ELR (cell line): ENCODE measurements around the gene PLA2G15.

Experiments
- DNase-seq: peaks from one replicate; pipeline ENCODE4 v3.0.0-alpha.2; 2015; ENCODE audit warnings: low read depth

The PLA2G15 gene, protein sequence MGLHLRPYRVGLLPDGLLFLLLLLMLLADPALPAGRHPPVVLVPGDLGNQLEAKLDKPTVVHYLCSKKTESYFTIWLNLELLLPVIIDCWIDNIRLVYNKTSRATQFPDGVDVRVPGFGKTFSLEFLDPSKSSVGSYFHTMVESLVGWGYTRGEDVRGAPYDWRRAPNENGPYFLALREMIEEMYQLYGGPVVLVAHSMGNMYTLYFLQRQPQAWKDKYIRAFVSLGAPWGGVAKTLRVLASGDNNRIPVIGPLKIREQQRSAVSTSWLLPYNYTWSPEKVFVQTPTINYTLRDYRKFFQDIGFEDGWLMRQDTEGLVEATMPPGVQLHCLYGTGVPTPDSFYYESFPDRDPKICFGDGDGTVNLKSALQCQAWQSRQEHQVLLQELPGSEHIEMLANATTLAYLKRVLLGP

DNA sequence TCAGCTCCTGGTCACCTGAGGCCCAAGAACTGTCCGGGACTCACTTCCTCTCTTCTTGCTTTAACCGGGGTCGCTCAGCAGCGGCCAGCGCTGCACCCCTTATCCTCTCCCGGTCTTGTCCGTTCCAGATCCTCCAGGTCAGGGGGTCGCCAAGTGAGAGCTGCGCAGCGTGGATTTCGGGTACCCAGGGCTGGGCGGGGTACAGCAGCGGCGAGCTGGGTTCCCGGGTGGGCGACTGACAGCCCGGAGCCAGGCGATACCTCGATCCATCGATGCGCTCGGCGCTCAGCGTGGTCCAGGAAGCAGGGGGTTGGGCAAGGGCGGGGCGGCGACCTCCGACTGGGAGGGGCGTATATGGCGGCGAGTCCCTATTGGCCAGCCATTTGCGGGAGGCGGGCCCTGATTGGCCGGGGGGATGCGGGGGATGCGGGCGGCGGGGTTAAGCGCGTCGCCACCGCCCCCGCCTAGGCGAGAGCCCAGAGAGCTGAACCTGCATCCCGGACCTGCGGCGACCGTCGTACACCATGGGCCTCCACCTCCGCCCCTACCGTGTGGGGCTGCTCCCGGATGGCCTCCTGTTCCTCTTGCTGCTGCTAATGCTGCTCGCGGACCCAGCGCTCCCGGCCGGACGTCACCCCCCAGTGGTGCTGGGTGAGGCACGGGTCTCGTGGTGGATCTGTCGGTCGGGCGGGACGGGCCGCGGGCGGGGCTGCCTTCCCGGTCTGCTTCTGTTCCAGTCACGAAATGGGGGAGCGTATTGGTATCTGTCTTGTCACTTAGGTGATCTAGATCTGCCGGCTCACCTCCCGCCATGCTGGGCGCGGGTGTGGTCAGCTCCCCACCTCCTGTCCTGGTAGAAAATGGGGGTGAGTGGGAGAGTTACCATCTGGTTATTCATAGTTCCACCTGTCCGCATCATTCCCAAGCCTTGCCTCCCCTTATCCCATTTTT, at the start of gene PLA2G15:
TSS of gene PLA2G15 (plus strand) at position 471 of the 951 bp plus-strand sequence. CDS start at position 525, 54 bp downstream.
- DNase-seq: peak; percentile 96

DNA sequence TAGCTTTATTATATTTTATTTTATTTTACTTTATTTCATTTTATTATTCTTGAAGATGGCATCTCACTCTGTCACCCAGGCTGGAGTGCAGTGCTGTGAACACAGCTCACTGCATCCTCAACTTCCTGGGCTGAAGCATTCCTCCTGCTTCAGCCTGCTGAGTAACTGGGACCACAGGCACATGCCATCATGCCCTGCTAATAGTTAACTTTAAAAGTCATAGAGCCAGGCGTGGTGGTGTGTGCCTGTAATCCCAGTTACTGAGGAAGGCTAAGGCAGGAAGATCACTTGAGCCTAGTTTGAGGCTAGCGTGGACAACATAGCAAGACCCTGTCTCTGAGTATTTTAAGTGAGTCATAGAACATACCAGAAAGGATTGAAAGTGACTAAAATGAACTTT, 47.9 kb upstream of the PLA2G15 start:
- DNase-seq: peak; percentile 54

DNA sequence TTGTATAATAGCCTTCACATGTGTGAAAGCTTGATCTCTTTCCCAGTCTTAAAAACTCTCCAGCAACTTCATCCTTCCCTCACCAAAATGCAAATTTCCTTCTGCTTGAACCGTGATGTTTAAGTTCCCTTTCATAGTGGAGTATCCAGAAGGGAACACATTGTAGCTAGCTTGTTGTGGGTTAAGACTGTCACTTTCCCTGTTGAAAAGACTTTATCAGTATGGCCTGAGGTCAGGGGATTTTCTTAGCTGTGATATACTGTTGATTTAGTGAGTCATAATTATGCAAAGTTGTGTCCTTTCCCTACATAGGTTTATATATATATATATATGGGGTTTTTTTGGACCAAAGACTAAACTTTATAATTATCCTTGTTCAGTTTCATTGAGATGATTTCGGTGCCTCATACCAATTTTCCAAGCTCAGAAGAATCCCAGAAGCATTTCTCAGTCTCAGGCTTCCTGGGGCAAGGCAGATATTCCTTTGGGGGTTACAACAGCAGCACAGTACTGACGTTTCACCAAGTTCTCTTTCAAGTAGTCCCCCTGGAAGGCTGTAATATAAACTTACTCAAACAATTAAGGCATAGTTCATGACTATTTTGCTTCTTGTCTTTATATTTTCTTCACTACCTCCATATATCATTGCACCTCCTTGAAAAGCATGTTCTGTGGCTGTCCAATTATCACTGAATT, 44.9 kb upstream of the PLA2G15 start:
- DNase-seq: peak; percentile 54

DNA sequence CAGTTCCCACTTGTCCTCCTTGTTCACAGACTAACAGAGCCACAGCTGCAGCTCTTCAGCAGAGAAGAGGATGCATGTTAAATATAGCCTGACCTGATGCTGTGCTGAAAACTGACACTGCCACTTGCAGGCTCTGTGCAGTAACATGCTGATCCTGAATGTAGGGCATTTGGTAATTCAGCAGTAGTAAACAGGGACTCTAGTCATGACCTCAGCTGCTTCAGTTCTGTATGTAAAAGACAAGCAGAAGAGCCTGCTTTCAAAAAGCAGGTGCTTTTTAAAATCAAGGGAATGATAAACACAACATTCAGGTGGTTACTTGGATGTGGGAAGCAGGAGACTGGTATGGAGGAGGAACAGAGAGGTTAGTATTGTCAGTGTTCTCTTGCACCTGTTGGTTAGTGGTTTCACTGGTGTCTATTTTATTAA, 43.1 kb upstream of the PLA2G15 start:
- no peak for DNase-seq

DNA sequence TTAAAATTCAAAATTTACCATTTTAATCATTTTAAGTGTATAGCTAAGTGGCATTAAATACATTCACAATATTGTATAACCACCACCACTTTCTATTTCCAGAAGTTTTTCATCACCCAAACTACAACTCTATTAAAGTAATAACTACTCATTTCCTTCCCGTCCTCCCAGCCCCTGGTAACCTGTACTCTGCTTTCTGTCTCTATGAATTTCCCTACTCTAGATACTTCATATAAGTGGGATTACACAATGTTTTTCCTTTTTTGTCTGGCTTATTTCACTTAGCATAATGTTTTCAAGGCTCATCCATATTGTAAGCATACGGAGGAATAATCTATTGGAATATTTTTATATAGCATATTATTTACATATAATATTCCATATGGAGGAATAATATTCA, 38.9 kb upstream of the PLA2G15 start:
- no peak for DNase-seq

DNA sequence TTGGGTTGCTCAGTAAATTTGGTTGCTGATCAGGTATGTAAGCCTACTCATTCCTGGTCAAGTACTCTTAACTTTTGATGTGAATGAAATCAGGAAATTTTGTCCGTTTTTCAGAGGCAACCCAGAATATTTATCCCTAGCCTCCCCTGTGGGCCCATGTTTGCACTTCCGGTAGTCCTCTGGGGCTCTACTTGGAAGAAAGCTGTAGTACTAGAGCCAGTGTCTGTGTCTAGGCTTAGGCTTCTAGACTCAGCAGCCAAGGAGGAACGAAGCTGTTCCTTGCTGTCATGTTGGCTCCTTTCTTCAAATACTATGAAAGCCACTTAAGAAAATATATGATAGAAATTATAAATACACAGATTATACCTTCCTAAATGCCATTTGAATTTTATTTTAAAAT, 30.4 kb upstream of the PLA2G15 start:
- DNase-seq: no peak

DNA sequence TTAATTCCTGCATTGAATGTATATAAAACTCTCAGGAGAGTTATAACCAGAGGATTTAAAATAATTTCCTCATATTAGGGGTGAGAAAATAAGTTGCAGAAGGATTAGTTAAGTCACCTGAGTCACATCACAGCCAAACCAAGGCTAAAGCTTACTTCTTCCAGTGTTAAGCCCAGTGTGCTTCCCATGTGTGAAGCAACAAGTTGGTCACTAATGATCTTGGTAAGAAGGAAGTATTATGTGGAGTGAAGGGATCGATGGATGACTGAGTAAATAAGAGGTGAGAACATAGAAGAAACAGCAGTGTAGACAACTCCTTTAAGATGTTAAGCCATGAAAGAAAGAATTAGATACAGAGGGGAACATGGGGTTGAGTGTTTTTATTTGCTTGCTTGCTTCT, 29.9 kb upstream of the PLA2G15 start:
- no peak for DNase-seq

DNA sequence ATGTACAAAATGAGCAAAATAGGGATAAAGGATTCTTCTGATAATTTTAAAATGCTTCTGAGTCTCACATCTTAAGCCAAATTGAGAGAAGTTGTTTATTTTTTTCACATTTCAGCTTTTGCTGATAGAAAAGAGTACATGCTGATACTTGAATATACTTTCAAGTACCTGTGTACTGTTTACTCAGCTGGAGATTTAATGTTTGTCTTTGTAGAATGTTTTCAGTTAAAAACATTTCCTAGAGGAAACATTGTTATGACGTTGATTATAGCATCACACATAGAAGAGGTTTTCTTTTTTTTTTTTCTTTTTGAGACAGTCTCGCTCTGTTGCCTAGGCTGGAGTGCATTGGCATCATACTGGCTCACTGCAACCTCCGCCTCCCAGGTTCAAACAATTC, 28.9 kb upstream of the PLA2G15 start:
- no peak for DNase-seq

DNA sequence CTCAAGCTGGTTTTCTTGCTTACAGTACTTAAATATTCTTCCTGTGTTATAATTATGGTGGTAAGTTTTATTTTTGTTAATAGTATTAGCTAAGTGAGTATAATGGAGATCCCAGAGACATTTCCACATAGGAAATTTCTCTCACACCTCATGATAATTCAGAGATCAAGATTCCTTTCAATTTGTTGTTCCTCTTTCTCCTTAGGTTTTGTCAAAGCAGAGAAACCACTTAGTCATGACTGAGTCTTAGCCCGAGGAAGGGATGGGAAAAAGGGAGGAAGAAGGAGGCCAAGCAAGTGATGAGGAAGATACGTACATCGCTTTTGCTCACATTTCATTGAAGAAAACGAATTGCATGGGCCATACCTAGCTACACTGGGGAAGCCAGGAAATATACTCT, 27.7 kb upstream of the PLA2G15 start:
- DNase-seq: no peak

DNA sequence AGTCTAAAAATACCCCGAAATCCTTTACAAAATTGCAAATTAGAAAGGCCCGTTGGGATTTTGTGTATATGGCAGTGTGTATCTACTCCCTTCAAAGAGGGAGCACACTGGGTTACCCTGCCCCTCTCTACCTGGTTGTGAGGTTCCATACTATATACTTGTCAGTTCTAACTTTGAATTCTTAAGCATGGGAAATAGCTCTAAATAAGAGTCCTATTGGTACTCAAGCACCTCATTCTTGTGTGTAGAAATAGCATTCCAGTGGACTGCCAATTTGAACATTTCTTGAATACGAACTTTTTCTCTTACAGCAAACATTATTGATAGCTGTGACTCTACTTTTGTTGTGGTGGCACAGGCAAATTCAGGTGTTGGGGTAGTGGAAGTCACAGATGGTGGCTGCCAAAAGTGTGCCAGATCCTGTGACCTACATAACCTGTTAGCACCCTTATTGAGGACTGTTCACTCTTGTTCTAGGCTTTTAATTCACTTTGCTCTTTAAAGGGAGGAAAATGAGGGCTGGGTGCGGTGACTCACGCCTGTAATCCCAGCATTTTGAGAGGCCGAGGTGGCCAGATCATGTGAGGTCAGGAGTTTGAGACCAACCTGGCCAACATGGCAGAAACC, 25.3 kb upstream of the PLA2G15 start:
- DNase-seq: no peak

DNA sequence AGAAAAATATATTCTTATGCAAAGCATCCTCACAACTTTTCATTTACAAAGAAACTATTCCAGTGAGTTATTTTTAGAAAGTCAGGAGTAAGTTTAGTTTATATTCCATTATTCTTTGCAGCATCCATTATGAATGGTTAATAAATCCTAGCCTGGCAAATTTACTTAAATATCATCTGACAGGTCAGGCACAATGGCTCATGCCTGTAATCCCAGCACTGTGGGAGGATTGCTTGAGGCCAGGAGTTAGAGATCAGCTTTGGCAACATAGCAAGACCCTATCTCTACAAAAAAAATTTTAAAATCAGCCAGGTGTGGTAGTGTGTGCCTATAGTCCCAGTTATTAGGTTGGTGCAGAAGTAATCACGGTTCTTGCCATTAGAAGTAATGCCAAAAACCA, 22.1 kb upstream of the PLA2G15 start:
- no peak for DNase-seq

DNA sequence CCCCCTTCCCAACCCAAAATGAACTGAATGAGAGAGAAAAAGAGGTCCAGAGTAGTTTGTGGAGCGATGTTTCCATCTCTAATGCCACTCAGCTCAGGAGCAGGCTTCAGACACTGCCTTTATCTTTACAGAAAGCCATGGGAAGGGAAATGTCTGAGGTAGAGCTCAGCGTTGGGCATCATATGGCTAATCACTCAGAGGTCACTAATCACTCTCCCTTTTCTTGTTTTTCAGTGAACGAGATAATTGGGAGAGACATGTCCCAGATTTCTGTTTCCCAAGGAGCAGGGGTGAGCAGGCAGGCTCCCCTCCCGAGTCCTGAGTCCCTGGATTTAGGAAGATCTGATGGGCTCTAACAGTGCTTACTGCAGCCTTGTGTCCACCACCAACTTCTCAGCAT, 19.1 kb upstream of the PLA2G15 start:
- DNase-seq: no peak

DNA sequence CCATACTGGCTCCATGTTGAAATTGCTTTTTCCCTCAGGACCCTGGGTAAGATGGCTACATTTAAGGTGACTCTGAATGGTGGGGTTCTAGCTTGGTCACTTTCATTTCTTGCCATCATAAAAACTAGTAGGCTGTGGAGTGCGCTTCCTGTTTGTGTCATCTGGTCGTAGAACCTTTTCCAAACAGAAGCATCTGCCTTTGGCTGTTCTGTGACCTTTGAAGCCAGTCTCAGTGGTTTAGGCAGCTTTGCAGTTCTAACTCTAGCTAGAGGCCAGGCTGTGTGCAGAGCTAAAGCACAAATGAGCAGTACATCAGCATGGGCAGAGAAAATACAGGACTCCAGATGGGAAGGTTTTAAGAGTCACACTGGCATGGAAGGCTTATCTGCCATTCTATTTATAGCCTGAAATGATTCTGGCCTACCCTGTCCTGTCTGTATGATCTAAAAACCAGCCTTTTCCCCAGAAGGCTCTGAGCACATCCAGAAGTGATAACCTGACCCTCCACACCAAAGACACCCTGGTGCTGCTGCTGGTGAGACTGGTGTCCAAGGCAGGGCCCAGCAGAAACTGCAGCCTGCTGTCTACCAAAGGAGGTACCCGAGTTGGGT, 17.9 kb upstream of the PLA2G15 start:
- no peak for DNase-seq

DNA sequence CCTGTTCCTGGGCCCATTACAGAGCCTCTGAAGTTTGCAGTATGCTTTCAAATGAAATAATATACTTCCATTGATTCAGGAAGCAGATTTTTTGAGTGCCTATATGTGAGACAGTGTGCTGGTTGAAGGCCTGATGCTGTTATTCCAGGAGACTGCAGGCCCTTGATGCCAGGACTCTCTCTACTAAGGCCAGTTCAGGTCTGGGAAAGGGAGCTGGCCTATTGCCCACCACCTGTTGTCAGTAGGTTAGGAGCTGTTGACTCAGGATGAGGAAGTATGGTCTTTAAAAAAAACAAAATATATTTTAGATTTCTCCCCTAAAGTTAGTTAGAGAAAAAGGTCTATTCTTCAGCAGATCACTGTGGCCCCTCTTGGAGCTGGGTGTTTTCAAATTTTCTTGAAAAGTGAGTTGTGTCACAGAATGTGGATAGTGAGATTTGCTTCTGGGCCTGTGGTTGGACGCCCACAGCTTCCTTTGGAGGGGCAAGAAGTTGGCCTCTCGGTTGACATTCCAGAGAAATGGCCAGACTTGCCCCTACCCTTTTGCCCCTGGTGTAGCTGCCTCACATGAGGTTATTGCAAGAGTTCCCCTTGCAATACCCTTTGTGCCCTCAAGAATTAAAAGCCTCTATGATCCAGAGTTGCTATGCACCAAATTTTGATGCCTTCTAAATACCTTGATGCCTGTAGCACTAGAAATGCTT, 17.2 kb upstream of the PLA2G15 start:
- no peak for DNase-seq

DNA sequence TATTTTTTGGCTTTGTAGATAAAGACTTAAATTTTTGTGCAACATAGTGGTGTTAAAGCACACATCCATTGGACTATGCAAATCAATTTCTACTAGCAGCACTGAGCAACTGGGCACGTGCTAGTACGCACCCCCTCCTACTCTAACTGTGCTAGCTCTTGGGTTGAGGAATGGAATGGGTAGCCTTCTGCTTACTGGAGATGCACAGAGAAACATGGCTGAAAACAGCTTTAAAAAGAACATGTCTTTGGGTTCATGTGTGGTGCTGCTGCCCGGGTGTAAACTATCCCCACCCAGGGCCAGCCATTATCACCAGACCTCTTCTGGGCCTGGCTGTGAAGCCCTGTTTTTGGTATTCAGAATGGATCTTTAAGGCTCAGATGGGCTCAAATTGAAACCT, 16.5 kb upstream of the PLA2G15 start:
- no peak for DNase-seq

DNA sequence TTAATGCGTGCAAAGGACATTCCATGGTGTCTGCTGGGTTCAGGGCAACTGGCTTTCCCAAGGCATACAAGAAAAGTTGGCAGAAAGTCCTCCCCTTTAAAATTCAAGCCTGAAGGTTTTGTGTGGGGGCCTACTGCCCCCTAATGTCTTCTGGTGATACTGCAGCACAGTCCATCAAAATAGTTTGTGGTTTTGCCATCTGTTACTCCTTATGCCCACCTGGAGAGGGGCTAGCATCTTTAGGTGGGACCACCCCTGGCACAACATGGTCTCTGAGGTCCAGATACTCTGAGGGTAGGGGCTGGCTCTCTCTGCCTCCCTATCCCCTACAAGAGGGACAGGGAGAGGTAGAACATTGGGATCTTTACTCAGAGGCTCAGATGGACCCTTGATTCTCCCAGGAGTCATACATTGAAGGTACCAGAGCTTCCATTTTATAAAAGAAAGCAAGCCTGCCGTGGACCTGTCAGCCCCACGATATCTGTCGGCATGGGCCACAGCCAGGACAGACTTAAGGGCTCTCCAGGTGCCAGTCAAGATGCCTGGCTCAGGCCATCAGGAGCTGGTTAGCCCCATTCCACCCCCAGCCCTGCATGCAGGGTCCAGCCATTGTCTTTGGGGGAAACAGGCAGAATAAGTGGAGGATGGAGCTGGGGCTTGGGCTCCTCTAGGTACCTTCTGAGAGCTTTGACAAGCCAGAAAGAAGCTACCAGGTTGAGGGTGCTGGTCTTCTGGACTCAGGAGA, 15.6 kb upstream of the PLA2G15 start:
- DNase-seq: peak; percentile 75

DNA sequence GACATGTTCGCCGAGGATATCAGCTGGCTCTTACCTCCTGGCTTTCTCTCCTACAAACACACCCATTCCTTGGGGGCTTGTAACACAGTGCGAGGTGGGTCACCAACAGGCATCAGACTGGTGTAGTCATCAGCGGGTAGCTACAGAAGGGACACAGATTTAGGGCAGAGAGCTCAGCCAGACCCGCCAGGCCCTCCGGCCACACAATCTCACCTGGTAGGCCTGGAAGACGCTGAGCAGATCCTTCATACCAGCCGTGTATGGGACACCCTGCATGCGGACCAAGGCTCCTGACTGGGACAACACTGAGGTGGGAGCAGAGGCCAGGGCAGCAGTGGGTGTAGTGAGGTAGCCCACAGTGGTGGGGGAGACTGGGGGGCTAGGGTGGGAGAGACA, 15.0 kb upstream of the PLA2G15 start:
- no peak for DNase-seq

DNA sequence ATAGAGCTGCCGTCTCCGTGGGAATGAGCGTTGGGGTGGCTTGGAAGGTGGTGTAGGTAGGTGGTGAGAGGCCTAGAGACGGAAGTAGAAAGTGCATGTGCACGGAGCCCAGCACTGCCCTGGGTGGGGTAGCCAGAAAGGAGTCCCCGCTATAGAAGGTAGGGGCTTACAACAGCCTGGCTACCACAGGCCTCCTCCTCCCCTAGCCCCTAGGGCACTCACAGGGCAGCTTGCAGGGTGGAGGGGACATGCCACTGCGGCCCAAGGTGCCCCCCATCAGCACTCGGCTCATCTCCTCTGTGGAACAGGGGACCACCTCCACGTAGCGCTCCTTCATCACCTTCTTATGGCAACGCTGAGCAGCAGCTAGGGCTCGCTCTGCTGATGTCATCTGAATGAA, 14.2 kb upstream of the PLA2G15 start:
- no peak for DNase-seq

DNA sequence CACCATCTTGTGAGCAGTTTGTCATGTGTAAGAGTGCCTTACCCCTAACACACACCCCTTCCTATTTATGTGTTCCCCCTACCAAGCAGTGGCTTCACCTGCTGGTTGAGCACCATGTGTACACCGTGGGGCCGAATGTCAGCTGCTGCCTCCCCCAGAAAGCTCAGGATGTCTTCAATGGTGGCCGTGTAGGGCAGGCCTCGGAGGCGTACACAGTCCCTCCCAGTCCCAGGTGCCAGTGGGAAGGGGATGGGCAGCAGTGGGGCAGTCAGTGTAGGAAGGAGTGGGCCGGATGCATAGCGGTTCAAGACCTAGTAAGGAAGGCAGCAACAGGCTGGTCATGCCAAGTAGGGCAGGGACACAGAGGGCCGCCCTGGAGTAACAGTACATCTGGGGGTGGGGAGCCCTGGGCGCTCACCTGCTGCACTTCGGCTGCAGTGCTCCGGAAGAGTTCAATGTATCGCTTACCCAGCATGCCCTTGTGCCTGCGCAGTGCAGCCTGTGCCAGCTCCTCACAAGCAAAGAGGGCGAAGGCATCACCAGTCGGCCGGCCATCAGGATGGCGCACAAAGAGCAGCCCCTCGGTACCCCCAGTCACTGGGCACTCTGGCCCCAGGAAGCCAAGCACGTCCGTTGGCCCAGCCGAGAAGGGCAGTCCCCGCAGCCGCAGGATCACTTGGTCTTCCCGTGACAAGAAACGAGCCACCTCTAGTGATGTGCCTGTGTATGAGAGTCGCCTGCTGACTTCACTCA, 13.6 kb upstream of the PLA2G15 start:
- DNase-seq: no peak
